Activated CD4-positive, CD25-positive, alpha-beta regulatory T cell (primary cell): ENCODE measurements around the gene DDX27.

ENCODE experiments used
- DNase-seq, 4 experiments: peaks; one replicate each; lab custom pipeline; 2025; lab: John Stamatoyannopoulos, UW

DDX27 gene

GRCh38 chr20:49288784-49289696, 69.8 kb downstream of the DDX27 start:
- DNase-seq: no peak

GRCh38 chr20:49290608-49291191, 71.5 kb downstream of the DDX27 start:
- no peak for DNase-seq

- DNase-seq: no peak
Measured at GRCh38 chr20:49291200-49291599, 72.0 kb downstream of the DDX27 start.

- no peak for DNase-seq
Measured at GRCh38 chr20:49292010-49292409, 72.8 kb downstream of the DDX27 start.

GRCh38 chr20:49293122-49293521, 73.9 kb downstream of the DDX27 start:
- DNase-seq: no peak
